Vagina (tissue), 2 donors: ENCODE data around the gene HOXA6. TPM values are rescaled to one million over a fixed set of nuclear protein-coding genes. Genes with fewer than 3 reads are reported as not detected.

Experiments used
- DNase-seq, 2 donors: peaks; one replicate each; pipeline ENCODE4 v3.0.0-alpha.2; 2017; ENCODE audit errors: extremely low spot score in 2 of 2
- H3K27ac ChIP-seq: fragments of 200-600 bp; sonication (generic); one replicate; pipeline ENCODE4 v1.5.1; 2019
- H3K27me3 ChIP-seq: fragments of 200-600 bp; sonication (generic); one replicate; pipeline ENCODE4 v1.5.1; 2019
- H3K36me3 ChIP-seq, 2 donors: fragments of 200-600 bp; sonication (generic); one replicate each; pipeline ENCODE4 v1.5.1; 2017 to 2019
- H3K4me1 ChIP-seq: fragments of 200-600 bp; sonication (generic); one replicate; pipeline ENCODE4 v1.5.1; 2019
- H3K4me3 ChIP-seq, 2 donors: fragments of 200-600 bp; sonication (generic); 1 replicate in 1 of 2; 2 replicates in 1 of 2; pipeline ENCODE4 v1.5.1; 2016 to 2019
- H3K9me3 ChIP-seq: fragments of 200-600 bp; sonication (generic); one replicate; pipeline ENCODE4 v1.5.1; 2019
- POLR2A ChIP-seq, 2 donors: fragments of 450-650 bp; IDR thresholded peaks; one replicate each; pipeline ENCODE4 v1.6.1; 2017; ENCODE audit warnings: antibody characterized with exemption in 2 of 2, mild to moderate bottlenecking in 2 of 2, moderate library complexity in 2 of 2
- POLR2AphosphoS5 ChIP-seq, 2 donors: sonication (generic); formaldehyde crosslinking; IDR thresholded peaks; one replicate each; pipeline ENCODE4 v1.9.0; 2017; ENCODE audit warnings: antibody characterized with exemption in 2 of 2, mild to moderate bottlenecking in 2 of 2, low read depth in 1 of 2; ENCODE audit not compliant: insufficient read depth in 1 of 2
- intact Hi-C: fragments of 100-400 bp; cut with DNase I; formaldehyde crosslinking; loops from one replicate; pipeline ENCODE4 v1.15.1; 2023
- total RNA-seq: library from RNA; depleted of rRNA; stranded (reverse); fragments of >200 nt; gene quantifications from one replicate; pipeline ENCODE4 v1.2.3, GENCODE V29; 2016
- TF ChIP-seq, protein P1 (sequence below), 3 experiments: fragments of 450-650 bp in 2 of 3; fragments of 200-600 bp in 1 of 3; sonication (generic) in 1 of 3; IDR thresholded peaks; one replicate each; pipeline ENCODE4 v1.5.1; 2017 to 2019; ENCODE audit warnings: antibody characterized with exemption in 3 of 3, mild to moderate bottlenecking in 2 of 3, moderate library complexity in 2 of 3

Gene HOXA6
- total RNA-seq, 1 donor from 2014 or later, result 1.7 TPM

DNA sequence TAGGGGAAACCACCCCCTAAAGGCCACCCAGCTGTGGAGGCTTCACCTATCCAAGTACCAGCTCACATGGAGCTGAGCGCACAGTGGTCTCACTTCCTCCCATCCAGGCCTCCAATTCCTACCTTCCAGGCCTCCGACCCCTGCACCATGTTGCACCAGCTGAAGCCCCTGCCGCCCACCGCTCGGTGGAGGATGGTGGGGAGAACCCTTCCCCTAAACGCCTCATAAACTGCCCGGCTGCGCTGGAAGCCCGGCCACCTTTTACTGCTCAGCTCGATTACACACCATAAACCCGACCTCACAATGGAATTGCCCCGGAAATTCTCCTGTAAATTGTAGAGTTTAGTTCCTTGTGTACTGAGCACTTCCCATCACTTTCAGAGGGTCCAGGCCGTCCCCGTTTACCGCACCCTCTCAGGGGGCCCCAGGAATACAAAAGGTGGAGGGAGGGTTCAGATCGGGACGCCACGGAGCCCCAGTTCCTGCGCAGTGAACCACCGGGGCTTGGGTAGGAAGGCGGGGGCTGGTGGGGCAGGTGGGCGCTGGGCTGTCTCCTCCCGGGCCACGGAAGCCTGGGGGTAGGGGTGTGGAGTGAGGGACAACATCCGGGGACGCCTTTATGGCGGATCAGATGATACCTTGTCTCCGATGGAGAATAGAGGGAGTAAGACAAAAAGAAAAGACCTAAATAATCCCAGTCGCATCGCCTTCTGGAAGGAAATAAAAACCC is 10.3 kb upstream of the HOXA6 start:
- Histone ChIP-seq H3K36me3 (no peaks in the 10 kb centered on the region), H3K4me1 (peaks cover 53% of the 10 kb centered on the region), H3K27ac (no peak overlapping the region)

DNA sequence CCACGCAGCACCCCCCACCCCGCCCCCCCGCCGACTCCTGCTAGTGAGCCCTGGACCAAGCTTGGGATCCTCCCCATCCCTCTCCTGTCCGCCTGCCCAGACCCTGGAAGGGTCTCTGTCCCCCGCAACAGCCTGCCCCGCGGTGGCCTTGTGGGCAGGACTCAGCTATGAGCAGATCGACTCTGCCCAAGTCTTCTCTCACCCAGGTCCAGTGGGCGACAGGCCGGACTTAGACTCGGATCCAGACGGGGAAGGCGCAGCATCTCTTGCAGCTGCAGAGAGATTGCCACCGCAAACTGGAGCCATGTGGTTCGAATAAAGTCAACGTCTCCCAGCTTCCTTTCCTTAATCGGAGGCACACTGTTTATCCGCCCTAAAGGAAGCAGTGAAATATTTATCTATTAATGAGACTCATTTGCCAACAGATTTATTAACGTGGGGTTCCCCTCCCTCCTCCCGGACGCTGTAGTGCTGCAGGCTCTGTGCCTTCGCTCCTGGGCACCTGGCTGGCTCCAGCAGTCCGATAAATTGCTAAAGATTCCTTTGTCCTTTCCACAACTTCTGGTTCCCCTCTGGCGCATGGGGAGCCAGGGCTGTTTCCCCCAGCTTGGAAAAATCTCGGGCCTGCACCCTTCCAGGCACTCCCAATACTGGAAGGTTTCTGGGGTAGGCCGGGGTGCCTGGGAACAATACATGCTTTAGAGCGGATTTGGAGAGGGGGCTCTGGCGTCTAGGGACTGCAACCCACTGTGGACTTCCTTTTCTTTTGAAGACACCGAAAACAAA is 9.5 kb upstream of the HOXA6 start:
- DNase-seq, result no peak
- Histone ChIP-seq H3K4me3 (peak overlapping the region; percentile 46 to 53), H3K9me3 (no peaks in the 10 kb centered on the region), H3K4me1 (peaks cover 61% of the 10 kb centered on the region), H3K27me3 (no peaks in the 10 kb centered on the region), H3K27ac (peak overlapping the region; percentile 74), H3K36me3 (no peaks in the 10 kb centered on the region)
- TF ChIP-seq, protein P1, sequence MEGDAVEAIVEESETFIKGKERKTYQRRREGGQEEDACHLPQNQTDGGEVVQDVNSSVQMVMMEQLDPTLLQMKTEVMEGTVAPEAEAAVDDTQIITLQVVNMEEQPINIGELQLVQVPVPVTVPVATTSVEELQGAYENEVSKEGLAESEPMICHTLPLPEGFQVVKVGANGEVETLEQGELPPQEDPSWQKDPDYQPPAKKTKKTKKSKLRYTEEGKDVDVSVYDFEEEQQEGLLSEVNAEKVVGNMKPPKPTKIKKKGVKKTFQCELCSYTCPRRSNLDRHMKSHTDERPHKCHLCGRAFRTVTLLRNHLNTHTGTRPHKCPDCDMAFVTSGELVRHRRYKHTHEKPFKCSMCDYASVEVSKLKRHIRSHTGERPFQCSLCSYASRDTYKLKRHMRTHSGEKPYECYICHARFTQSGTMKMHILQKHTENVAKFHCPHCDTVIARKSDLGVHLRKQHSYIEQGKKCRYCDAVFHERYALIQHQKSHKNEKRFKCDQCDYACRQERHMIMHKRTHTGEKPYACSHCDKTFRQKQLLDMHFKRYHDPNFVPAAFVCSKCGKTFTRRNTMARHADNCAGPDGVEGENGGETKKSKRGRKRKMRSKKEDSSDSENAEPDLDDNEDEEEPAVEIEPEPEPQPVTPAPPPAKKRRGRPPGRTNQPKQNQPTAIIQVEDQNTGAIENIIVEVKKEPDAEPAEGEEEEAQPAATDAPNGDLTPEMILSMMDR (IDR thresholded peaks at IDR 0.05), result no peak
- TF ChIP-seq POLR2AphosphoS5 (IDR thresholded peaks at IDR 0.05; ENCODE audit: insufficient read depth in 1 of 2, low read depth in 1 of 2) (no peak), POLR2A (IDR thresholded peaks at IDR 0.05) (no peak)
- intact Hi-C loops, result loop anchor here (10.0 kb wide), 1 partner anchor 952 kb away; the partner anchor contains the start of genes CBX3 and HNRNPA2B1

More for the DNA sequence above, 10.3 kb upstream of the HOXA6 start:
- TF ChIP-seq, protein P1 (IDR thresholded peaks at IDR 0.05), result no peak
- TF ChIP-seq POLR2AphosphoS5 (IDR thresholded peaks at IDR 0.05; ENCODE audit: insufficient read depth in 1 of 2, low read depth in 1 of 2), result no peak
- TF ChIP-seq POLR2A (IDR thresholded peaks at IDR 0.05), result no peak
- no peaks in the 10 kb centered on the region for H3K9me3 ChIP-seq
- no peaks in the 10 kb centered on the region for H3K27me3 ChIP-seq
- intact Hi-C loops, result loop anchor here (10.0 kb wide), 1 partner anchor 953 kb away; the partner anchor contains the start of genes CBX3 and HNRNPA2B1
- no peak overlapping the region for H3K4me3 ChIP-seq
- DNase-seq, result no peak

DNA sequence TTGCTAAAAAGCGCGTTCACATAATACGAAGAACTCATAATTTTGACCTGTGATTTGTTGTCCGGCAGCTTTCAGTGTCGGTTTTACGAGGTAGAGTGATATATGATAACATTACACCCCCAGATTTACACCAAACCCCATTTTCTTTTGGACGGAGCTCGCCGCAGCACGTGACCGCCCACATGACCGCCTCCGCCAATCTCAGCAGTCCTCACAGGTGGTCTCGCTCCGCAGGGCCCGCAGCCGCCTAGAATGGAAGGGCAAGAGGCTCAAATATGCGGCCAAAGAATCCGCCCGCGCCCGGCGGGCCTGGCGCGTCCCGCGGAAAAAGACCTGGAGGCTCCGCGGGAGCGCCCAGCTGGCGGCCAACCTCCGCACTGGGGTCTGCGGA is 8.9 kb upstream of the HOXA6 start, which contains the start of gene HOXA7:
HOXA7 (minus strand) TSS at position 168 of the 391 bp plus-strand sequence; CDS start at position 38, 130 bp downstream.
- TF ChIP-seq POLR2A (IDR thresholded peaks at IDR 0.05) (no peak), POLR2AphosphoS5 (IDR thresholded peaks at IDR 0.05; ENCODE audit: insufficient read depth in 1 of 2, low read depth in 1 of 2) (peak; percentile 40 to 72)
- TF ChIP-seq, protein P1 (IDR thresholded peaks at IDR 0.05), result no peak
- Histone ChIP-seq H3K36me3 (no peaks in the 10 kb centered on the region), H3K4me3 (peak within 1 kb of the TSS; percentile 46 to 53), H3K27me3 (no peaks in the 10 kb centered on the region), H3K4me1 (peaks cover 56% of the 10 kb centered on the region), H3K9me3 (no peaks in the 10 kb centered on the region), H3K27ac (peak within 1 kb of the TSS; percentile 74)
- DNase-seq, result no peak
- intact Hi-C loops, result loop anchor here (10.0 kb wide), 1 partner anchor 952 kb away; the partner anchor contains the start of genes CBX3 and HNRNPA2B1

DNA sequence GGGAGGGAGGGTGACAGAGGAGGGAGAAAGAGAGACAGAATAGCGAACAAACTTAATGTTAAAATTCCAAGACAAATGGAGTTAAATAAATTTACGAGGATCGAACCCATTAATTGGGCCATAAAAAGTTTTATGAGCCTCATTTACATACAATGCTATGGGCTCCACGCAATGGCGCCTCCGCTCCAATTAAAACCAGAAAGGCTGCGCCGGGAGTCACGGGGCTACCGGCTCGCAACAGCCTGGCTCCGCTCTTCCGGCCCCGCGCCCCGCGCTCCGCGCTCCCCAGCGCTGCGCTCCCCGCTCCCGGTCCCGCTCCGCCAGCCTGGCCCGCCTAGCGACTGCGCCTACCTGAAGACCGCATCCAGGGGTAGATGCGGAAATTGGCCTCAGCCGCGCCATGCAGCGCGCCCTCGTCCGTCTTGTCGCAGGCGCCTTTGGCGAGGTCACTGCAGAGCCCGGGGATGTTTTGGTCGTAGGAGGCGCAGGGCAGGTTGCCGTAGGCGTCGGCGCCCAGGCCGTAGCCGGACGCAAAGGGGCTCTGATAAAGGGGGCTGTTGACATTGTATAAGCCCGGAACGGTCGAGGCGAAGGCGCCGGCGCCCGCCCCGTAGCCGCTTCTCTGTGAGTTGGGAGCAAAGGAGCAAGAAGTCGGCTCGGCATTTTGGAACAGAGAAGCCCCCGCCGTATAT is 8.4 kb upstream of the HOXA6 start:
- Histone ChIP-seq H3K4me3 (peak overlapping the region; percentile 46 to 53), H3K36me3 (no peaks in the 10 kb centered on the region), H3K4me1 (peaks cover 51% of the 10 kb centered on the region), H3K9me3 (no peaks in the 10 kb centered on the region), H3K27ac (peak overlapping the region; percentile 74), H3K27me3 (no peaks in the 10 kb centered on the region)
- DNase-seq, result no peak
- TF ChIP-seq POLR2AphosphoS5 (IDR thresholded peaks at IDR 0.05; ENCODE audit: insufficient read depth in 1 of 2, low read depth in 1 of 2), result peak in 1 of 2 donors; percentile 52
- TF ChIP-seq, protein P1 (IDR thresholded peaks at IDR 0.05), result no peak
- TF ChIP-seq POLR2A (IDR thresholded peaks at IDR 0.05), result no peak
- intact Hi-C loops, result loop anchor here (10.0 kb wide), 1 partner anchor 951 kb away; the partner anchor contains the start of genes CBX3 and HNRNPA2B1
